Ecto neural progenitor cell (in vitro differentiated cells): ENCODE data around the gene ELN.

Experiments
- DNase-seq: peaks from one replicate; pipeline ENCODE4 v3.0.0-alpha.2; 2018; ENCODE audit warnings: low spot score

Gene ELN

GRCh38 chr7:74061840-74062539, 34.0 kb downstream of the ELN start:
- no peak for DNase-seq

- no peak for DNase-seq
Observed at GRCh38 chr7:74063223-74063641, 35.3 kb downstream of the ELN start.

DNA sequence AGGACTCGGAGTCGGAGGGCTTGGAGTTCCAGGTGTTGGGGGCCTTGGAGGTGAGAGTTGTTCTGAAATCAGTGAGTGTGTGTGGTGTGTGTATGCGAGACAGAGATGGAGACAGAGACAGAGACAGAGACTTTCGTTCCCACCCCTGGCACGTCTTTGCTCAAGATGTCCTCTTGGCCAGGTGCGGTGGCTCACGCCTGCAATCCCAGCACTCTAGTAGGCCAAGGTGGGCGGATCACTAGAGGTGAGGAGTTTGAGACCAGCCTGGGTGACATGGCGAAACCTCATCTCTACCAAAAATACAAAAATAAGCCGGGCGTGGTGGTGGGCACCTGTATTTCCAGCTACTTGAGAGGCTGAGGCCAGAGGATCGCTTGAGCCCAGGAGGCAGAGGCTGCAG, 35.7 kb downstream of the ELN start:
- no peak for DNase-seq

DNA sequence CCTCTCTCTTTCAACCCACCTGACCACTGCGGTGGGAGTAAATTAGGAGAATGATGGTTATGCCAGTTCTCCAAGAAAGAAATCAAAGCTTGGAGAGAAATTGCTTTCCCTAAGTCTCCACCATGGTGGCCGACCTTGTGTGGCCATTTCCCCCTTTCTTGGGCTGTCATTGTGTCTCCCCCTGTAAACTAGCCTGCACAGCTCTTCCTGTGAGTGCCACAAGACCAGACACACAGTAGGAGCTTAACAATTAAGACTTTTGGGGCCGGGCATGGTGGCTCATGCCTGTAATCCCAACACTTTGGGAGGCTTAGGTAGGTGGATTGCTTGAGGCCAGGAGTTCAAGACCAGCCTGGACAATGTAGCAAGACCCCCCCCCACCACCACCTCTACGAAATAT, 36.7 kb downstream of the ELN start:
- no peak for DNase-seq

DNA sequence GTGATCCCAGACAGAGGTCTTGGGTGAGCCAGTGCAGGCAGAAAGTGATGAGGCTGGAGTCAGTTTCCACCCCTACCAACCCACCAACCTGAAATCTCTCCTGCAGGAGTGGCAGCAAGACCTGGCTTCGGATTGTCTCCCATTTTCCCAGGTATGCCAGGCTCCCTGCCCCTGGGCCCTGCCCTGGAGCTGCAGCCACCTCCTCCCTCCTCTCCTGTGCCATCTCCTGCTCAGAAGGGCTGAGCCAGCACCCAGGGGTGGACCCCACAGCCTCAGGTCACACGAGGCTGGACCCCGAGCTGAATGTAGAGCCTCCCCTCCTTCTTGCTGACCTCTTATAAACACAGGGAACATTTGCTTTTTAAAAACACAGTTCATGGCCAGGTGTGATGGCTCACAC, 38.7 kb downstream of the ELN start:
- no peak for DNase-seq

DNA sequence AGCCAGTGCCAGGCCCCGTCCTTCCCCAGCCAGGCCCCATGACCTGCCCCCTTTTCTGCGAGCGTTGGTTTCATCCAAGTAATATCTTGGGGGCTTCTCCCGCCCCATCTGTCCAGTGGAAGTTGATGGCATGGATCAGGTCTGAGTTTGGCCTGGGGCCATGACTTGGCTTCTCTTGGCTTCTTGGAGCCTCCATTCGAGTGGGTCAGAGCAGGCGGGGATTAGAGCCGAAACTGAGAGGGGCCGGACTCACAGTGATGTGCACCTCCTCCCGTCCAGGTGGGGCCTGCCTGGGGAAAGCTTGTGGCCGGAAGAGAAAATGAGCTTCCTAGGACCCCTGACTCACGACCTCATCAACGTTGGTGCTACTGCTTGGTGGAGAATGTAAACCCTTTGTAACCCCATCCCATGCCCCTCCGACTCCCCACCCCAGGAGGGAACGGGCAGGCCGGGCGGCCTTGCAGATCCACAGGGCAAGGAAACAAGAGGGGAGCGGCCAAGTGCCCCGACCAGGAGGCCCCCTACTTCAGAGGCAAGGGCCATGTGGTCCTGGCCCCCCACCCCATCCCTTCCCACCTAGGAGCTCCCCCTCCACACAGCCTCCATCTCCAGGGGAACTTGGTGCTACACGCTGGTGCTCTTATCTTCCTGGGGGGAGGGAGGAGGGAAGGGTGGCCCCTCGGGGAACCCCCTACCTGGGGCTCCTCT, 40.6 kb downstream of the ELN start:
- no peak for DNase-seq

GRCh38 chr7:74069086-74069541, 41.1 kb downstream of the ELN start:
- no peak for DNase-seq

DNA sequence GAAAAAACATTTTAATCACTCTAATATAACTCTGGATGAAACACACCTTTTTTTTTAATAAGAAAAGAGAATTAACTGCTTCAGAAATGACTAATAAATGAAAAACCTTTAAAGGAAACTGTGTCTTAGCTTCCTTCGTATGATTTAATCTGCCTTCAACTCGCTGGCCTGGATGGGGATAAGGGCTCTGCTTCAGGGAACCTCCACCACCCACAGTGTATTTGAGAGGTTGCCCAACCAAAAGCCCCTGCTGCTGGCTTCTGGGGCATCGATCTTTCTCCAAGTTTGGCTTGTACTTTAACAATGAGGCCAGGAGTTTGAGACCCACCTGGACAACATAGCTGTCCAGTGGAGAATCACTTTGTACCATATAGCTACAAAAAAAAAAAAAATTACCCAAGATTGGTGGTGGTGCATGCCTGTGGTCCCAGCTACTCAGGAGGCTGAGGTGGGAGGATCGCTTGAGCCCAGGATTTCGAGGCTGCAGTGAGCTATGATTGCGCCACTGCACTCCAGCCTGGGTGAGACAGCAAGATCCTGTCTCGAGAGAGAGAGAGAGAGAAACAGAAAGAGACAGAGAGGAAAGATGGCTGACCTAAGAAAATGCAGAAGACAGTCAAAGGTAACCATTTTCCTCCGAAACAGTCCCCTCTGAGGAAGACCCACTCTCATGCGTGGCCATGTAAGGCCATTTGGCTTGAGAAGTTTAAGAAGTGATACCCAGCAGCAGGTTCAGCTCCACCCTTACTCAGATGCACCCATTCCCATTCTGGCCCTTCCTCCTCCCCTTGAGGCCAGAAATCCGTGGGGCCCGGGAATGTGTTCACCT, 42.0 kb downstream of the ELN start:
- DNase-seq, result no peak

GRCh38 chr7:74070619-74070921, 42.6 kb downstream of the ELN start:
- DNase-seq, result no peak

DNA sequence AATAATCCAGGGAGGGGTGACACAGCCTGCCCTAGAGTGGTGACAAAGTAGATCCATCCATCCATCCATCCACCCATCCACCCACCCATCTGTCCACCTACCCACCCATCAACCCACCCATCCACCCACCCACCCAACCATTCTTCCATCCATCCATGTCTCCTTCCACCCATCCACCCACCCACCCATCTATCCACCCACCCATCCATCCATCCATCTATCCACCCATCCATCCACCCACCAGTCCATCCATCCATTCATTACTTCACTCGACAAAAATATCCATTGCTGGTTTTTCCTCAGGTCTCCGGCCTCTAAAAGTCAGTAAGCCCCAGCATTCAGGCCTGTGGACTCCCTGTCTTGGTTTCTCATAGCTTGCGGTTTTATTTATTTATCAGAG, 43.1 kb downstream of the ELN start:
- DNase-seq, result no peak

- DNase-seq, result no peak
Observed at GRCh38 chr7:74074770-74075169, 46.8 kb downstream of the ELN start.

- no peak for DNase-seq
Observed at GRCh38 chr7:74078461-74078860, 50.5 kb downstream of the ELN start.

DNA sequence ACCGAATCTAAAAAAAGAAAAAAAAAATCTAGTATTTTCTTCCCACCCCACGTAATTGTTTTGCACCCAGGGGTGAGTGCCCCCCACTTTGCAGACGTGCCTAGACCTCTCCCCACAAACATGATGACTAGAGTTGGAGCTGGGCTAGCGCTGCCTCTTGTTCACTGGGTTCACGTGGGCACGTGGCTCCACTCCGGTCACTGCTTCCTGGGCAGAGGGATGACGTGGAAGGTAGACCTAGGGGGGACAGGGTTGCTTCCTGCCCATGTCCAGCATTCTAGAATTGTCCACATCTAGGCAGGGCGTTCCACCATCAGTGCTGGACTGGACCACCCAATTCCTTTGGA, 54.8 kb downstream of the ELN start:
- no peak for DNase-seq

DNA sequence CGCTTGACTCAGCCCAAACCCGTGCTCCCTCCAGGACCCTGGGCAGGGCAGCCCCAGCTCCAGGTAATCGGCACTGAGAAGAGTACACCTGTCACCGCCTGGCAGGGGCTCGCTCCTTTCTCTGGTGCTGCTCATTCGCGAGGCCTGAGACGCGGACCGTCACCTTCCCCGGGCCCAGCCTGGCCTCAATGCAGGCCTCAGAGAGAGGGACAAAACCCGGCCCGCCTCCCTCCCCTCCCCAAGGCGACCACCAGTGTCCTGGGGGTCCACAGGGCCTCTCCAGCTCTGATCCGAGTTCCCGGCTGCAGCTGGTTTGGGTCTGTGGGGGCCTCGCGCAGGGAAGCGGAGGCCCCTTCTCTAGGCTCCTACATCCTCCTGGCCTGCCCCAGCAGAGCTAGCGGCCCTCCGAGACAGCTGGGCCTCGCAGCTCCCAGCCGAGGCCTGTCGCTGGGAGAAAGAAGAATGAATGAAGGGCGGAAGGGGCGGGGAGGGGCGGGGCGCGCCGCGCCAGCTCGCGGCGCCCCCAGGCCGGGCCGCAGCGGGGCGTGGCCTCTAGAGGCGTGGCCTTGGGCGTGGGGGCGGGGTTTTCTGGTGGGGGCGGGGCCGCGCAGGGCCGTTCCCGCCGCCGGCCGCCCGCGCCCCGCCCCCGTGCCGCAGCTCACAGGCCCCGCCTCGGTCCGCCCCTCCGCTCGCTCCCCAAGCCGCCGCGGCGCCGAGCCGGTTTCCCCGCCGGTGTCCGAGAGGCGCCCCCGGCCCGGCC, 55.3 kb downstream of the ELN start, which contains the start of gene LIMK1:
LIMK1 (plus strand) TSS at position 688 of the 760 bp plus-strand sequence. CDS start 187 bp downstream, outside the sequence.
- DNase-seq, result peak; percentile 93

- peak; percentile 67 for DNase-seq
Observed at GRCh38 chr7:74083928-74084721, 56.2 kb downstream of the ELN start.

DNA sequence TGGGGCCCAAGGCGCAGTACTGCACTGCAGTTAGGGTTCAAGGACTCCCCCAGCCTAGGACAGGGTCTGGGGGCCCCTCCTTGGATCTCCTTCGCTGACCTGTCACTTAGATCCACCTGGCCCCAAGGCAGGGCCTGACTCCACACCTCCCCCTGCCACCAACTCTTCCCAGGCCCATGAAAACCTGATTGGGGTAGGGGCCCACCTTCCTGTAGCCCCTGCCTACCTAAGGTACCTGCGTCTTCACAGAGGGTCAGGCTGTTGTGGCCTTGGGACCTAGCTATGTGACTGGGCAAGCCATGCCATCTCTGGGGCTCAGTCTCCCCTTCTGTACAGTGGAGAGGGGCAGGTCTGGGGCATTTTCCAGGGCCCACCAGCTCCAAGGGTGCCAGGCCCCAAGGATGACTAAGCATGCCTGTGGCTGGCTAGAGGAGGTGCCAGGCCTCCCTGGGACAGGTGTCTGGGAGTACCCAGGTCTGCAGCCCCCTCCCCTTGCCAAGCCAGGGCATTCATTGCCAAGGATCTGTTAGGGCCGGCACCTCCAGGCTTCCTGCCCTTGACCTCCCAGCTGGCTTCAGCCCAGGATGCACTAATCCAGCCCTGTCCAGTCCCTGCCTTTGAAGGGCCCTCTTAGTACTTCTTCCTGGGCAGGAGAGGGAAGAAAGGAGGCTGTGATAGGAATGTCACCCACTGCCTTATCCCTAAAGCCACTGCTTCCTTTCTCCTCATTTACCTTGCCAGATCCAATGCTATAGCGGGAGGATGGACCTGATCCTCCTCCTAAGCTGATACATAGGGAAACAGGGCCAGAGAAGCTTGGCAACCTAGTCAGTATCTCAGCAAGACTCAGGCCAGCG, 57.0 kb downstream of the ELN start:
- no peak for DNase-seq

DNA sequence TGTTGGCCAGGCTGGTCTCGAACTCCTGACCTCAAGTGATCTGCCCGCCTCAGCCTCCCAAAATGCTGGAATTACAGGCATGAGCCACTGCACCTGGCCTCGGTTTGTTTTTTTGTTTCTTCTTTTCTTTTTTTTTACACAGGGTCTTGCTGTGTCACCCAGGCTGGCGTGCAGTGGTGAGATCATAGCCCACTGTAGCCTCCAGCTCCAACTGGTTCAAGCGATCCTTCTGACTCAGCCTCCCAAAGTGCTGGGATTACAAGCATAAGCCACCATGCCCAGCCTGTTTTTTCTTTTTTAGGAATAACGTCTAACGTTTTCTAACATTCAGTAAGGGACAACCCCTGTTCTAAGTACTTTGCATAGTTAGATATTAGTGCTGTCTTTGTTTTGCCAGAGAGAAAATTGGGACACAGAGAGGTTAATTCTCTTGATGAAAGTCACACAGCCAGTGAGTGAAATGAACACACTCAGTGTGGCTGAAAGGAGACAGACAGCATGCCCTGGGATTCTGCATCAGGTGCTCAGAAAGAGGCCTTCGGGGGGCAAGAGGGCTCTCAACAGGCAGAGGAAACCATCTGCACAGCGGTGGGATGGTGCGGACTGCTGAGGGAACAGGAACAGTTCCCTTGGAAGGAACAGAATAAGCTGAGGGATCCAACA, 59.9 kb downstream of the ELN start:
- DNase-seq, result no peak

- peak; percentile 67 for DNase-seq
Observed at GRCh38 chr7:74092321-74092963, 64.5 kb downstream of the ELN start.

DNA sequence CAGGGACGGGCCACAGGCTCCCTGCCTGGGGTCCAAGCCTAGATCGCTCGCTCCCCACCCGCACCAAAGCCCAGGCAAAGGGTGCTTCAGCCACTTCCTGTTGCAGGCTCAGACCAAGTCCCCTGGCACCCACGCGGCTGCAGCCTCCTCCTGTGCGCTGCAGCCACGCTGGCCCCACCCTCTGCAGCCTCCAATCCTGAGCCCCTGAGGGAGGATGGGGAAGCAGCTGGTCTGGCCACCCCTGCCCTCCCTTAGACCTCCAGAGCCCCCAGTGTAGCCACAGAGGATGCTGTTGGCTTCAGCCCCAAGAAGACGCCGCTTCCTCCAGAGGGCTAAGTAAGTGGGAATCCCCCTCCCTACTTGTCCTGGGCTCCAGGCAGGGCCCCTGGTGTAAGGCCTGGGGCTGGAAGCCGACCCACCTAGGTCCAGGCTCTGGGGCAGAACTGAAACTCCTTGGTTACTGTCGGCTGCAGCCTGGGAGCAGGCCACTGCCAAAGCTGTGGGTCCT, 65.0 kb downstream of the ELN start:
- DNase-seq, result no peak
